AG09309 (cell line): Measurements from ENCODE around the gene CNGA3.

Experiments used
- DNase-seq: peaks from one replicate; pipeline ENCODE4 v3.0.0-alpha.2; 2010; ENCODE audit warnings: low read depth
- H3K4me3 ChIP-seq: 2 replicates; pipeline ENCODE4 v1.5.1; 2011; ENCODE audit warnings: mild to moderate bottlenecking, low read depth, low read length, moderate library complexity; ENCODE audit not compliant: control insufficient read depth
- TF ChIP-seq, protein P1 (sequence below): IDR thresholded peaks from 2 replicates; pipeline ENCODE4 v1.5.1; 2011; ENCODE audit warnings: mild to moderate bottlenecking, low read depth, low read length, inconsistent platforms; ENCODE audit not compliant: insufficient read depth, control insufficient read depth; ENCODE audit errors: missing control alignments

The CNGA3 gene

GRCh38 chr2:98329549-98329948, 16.7 kb upstream of the CNGA3 start:
- DNase-seq: no peak
- no peak overlapping the region for H3K4me3 ChIP-seq
- TF ChIP-seq, protein P1, sequence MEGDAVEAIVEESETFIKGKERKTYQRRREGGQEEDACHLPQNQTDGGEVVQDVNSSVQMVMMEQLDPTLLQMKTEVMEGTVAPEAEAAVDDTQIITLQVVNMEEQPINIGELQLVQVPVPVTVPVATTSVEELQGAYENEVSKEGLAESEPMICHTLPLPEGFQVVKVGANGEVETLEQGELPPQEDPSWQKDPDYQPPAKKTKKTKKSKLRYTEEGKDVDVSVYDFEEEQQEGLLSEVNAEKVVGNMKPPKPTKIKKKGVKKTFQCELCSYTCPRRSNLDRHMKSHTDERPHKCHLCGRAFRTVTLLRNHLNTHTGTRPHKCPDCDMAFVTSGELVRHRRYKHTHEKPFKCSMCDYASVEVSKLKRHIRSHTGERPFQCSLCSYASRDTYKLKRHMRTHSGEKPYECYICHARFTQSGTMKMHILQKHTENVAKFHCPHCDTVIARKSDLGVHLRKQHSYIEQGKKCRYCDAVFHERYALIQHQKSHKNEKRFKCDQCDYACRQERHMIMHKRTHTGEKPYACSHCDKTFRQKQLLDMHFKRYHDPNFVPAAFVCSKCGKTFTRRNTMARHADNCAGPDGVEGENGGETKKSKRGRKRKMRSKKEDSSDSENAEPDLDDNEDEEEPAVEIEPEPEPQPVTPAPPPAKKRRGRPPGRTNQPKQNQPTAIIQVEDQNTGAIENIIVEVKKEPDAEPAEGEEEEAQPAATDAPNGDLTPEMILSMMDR: no peak

DNA sequence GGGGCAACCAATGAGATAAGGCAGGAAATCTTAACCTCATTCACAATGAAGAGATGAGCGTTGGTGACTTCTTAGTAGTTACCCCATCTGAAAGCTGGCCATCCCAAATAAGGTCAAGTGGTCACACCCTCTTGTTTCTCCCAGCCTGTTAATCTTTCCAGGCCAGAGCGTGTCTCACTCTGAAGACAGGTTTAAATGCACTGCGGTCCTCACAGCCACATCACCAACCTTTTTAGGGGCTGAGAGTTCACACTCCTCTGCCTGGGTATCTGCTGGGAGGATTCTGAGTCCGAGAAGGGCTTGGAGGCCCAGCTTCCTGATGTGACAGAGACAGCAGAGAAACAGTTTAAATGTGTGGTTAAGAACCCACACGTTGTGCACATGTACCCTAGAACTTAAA, 13.3 kb upstream of the CNGA3 start:
- TF ChIP-seq, protein P1: no peak
- no peak overlapping the region for H3K4me3 ChIP-seq
- DNase-seq: no peak

GRCh38 chr2:98333922-98334321, 12.3 kb upstream of the CNGA3 start:
- DNase-seq: no peak
- H3K4me3 ChIP-seq: no peak overlapping the region; the same call in 1 of the 2 replicates
- TF ChIP-seq, protein P1: no peak

DNA sequence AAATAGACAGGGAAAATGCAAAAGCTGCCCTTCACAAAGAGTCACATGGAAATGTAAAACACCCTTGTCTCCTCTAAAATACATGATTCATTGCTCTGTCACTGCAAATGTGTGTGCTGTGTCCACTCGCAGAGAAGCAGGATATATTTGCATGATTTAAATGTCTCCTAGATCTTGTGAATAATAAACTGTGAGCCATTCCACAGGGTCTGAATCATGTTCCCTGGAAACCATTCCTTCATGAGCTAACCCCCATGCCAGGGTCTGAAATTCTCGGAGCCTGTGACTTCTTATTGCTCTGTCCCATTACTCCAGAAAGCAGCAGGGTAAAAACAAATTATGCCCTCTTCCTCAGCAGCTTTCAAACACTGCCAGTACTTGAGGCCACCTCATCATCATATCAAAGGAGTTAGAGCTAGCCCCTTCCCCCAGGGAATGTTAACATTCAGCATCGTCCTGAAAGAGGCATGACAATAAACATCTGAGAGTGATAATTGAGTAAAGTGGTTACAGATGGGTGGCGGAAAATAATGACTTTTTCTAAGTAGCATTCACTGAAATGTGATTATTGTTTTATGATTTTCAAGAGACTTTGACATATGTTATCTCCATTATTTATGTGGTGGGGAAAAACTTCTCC, 11.7 kb upstream of the CNGA3 start:
- DNase-seq: peak; percentile 74
- H3K4me3 ChIP-seq: no peak overlapping the region; the same call in 1 of the 2 replicates
- TF ChIP-seq, protein P1: no peak

DNA sequence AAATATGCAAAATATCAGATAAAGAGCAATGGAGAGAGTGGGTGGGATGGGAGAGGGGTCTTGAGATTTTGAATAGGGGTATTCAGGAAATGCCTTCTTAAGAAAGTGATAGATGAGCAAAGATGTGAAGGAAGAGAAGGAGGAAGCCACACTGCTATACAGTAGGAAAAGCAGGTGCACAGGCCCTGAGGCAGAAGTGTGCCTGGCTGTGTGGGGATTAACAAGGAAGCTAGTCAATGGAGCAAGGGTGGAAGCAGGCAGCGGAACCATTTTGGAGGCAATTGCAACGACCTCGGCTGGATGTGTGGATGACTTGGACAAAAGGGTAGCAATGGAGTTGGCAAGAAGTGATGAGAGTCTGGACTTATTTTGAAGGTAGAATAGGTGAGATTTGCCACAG, 11.0 kb upstream of the CNGA3 start:
- no peak overlapping the region for H3K4me3 ChIP-seq
- no peak for DNase-seq
- TF ChIP-seq, protein P1: no peak

GRCh38 chr2:98341241-98341640, 5.0 kb upstream of the CNGA3 start:
- no peak overlapping the region for H3K4me3 ChIP-seq
- TF ChIP-seq, protein P1: no peak
- DNase-seq: no peak
